NK-92 (cell line): ENCODE results near the gene IPP.
"Not testable (repeated sequence)": the region's sequence is repeated elsewhere in the genome, so short reads cannot be mapped to it uniquely, and the experiment has no call there.

Experiments
- DNase-seq: peaks from one replicate; lab custom pipeline; 2025; ENCODE audit not compliant: unreplicated experiment; lab: John Stamatoyannopoulos, UW

Gene IPP

GRCh38 chr1:45750298-45751038 is at the start of gene IPP:
TSS of gene IPP (minus strand) at chr1:45750653. CDS start at chr1:45746411, 4,242 bp downstream.
- DNase-seq = peak; percentile 45

GRCh38 chr1:45796946-45797345 is 46.5 kb upstream of the IPP start:
- no peak for DNase-seq

GRCh38 chr1:45796381-45796780 is 45.9 kb upstream of the IPP start:
- DNase-seq = no peak

- no peak for DNase-seq
These were observed 43.6 kb upstream of the IPP start for GRCh38 chr1:45793942-45794604.

- DNase-seq = no peak
These were observed 42.3 kb upstream of the IPP start for GRCh38 chr1:45792744-45793143.

GRCh38 chr1:45789601-45790000 is 39.1 kb upstream of the IPP start:
- DNase-seq = no peak

- no peak for DNase-seq
These were observed 37.5 kb upstream of the IPP start for GRCh38 chr1:45787905-45788304.

GRCh38 chr1:45785583-45785982 is 35.1 kb upstream of the IPP start:
- DNase-seq = no peak

- DNase-seq = no peak
These were observed 25.3 kb upstream of the IPP start for GRCh38 chr1:45775794-45776193.

- no peak for DNase-seq
These were observed 22.5 kb upstream of the IPP start for GRCh38 chr1:45772971-45773370.

- DNase-seq = no peak
These were observed 18.9 kb upstream of the IPP start for GRCh38 chr1:45769261-45769932.

- DNase-seq = no peak
These were observed 16.6 kb upstream of the IPP start for GRCh38 chr1:45767035-45767434.

- DNase-seq = no peak
These were observed 15.7 kb upstream of the IPP start for GRCh38 chr1:45765999-45766792.

- DNase-seq = no peak
These were observed 11.8 kb upstream of the IPP start for GRCh38 chr1:45762291-45762690.

- no peak for DNase-seq
These were observed 5.2 kb upstream of the IPP start for GRCh38 chr1:45755697-45756096.

GRCh38 chr1:45753248-45754037 is 3.0 kb upstream of the IPP start:
- DNase-seq = no peak

- no peak for DNase-seq
These were observed 2.1 kb upstream of the IPP start for GRCh38 chr1:45752441-45753052.

GRCh38 chr1:45752014-45752413 is 1.6 kb upstream of the IPP start:
- DNase-seq = no peak

GRCh38 chr1:45751039-45751838 is 786 bp upstream of the IPP start:
- DNase-seq = not testable (repeated sequence)
